Hair follicular keratinocyte (primary cell): Measurements from ENCODE around the gene SLC32A1. TPM values are rescaled to one million over a fixed set of nuclear protein-coding genes. Genes with fewer than 3 reads are reported as not detected.

ENCODE experiments used
- total RNA-seq: library from RNA; depleted of rRNA; stranded (reverse); fragments of >200 nt; gene quantifications from 2 replicates; pipeline ENCODE4 v1.2.3, GENCODE V29; 2015

SLC32A1 gene, protein sequence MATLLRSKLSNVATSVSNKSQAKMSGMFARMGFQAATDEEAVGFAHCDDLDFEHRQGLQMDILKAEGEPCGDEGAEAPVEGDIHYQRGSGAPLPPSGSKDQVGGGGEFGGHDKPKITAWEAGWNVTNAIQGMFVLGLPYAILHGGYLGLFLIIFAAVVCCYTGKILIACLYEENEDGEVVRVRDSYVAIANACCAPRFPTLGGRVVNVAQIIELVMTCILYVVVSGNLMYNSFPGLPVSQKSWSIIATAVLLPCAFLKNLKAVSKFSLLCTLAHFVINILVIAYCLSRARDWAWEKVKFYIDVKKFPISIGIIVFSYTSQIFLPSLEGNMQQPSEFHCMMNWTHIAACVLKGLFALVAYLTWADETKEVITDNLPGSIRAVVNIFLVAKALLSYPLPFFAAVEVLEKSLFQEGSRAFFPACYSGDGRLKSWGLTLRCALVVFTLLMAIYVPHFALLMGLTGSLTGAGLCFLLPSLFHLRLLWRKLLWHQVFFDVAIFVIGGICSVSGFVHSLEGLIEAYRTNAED
- total RNA-seq = not detected in 2 replicates

DNA sequence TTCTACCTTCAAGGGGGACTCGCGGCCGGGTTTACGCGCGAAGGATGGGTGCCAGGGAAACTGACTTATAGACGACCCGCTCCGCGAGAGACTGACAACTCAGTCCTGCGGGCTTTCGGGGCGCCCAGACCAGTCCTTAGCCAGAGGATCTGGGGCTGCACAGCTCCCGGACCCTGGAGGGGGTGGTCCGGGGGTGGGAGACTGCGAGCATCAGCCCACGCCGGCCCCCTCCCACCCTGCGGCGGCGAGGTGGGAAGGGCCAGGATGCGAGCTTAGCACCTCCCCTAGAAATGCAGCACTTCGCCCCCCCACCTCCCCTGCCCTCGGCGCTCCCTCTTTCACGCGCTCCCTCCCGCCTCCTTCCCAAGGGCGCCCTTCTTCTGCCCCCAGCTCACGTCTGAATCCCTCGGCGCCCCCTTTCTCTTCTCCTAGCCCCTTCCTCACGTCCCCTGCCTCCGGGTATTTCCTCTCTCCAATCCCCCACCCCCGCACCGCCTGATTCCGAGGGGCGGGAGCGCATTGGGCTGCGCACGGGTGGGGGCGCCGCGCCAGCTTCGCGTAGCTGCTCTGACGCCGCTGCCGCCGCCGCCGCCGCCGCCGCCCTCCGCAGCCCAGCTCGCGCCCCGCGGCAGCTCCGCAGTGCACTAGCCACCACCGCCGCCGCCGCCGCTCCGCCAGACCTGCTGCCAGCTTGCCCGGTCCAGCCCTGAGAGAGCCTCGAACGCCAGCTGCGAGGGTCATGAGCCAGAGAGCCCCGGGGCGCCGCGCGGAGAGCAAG, at the start of gene SLC32A1:
Gene SLC32A1 (plus strand): TSS at position 639 of the 778 bp plus-strand sequence. CDS start 239 bp downstream, outside the sequence.

DNA sequence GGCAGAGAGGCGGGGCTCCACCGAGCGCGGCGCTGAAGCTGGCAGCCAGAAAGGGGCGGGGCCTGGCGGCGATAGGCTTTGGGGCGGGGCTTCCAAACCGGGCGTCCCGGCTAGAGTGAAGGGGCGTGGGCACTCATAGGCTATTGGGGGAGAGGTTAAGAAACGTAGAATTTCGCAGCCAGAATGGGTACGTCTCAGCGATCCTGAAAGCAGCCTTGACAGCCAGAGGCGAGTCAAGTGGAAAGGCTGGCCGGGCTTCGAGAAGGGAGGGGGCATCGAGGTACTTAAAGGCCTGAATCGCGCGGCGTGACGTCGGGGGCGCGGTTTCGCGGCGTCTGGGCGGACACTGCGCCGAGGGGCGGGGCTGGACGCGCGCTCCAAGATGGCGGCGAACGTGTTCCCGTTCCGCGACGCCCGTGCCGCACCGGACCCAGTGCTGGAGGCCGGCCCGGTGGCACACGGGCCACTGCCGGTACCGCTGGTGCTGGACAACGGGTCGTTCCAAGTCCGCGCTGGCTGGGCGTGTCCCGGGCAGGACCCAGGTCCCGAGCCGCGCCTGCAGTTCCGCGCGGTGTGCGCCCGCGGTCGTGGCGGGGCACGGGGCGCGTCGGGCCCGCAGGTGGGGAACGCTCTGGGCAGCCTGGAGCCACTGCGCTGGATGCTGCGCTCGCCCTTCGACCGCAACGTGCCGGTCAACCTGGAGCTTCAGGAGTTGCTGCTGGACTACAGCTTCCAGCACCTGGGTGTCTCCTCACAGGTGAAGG, 24.0 kb downstream of the SLC32A1 start, which contains the start of gene ACTR5:
Gene ACTR5 (plus strand): TSS at position 364 of the 764 bp plus-strand sequence. CDS start 19 bp downstream, at position 383.

Other genes starting within 250 kb of the SLC32A1 start
- gene ADIG, start 143.3 kb upstream of the SLC32A1 start, total RNA-seq = not detected in 2 replicates
- gene ARHGAP40, start 122.7 kb upstream of the SLC32A1 start, total RNA-seq = 0.34 and 1.6 TPM in 2 replicates
- gene ACTR5, start 24.0 kb downstream of the SLC32A1 start, total RNA-seq = 7.3 and 8.9 TPM in 2 replicates
- not detected in 2 replicates for gene PPP1R16B, start 81.2 kb downstream of the SLC32A1 start, total RNA-seq
- 17.0 and 68.2 TPM in 2 replicates for gene FAM83D, start 201.9 kb downstream of the SLC32A1 start, total RNA-seq
- 9.8 and 14.7 TPM in 2 replicates for gene DHX35, start 237.9 kb downstream of the SLC32A1 start, total RNA-seq